Uterus (tissue), 4 donors: ENCODE measurements around the gene MYO6. TPM values are rescaled to one million over a fixed set of nuclear protein-coding genes. Genes with fewer than 3 reads are reported as not detected.
"Not testable (repeated sequence)": the region's sequence is repeated elsewhere in the genome, so short reads cannot be mapped to it uniquely, and the experiment has no call there.

Experiments
- DNase-seq, 2 donors: peaks; one replicate each; pipeline ENCODE4 v3.0.0-alpha.2; 2019 to 2020
- H3K27ac ChIP-seq, 2 donors: fragments of 200-600 bp; sonication (generic); 1 replicate in 1 of 2; 2 replicates in 1 of 2; pipeline ENCODE4 v1.5.1; 2016 to 2018
- H3K27me3 ChIP-seq, 2 donors: fragments of 200-600 bp; sonication (generic); one replicate each; pipeline ENCODE4 v1.5.1; 2018 to 2019; ENCODE audit warnings: control low read depth in 1 of 2
- H3K36me3 ChIP-seq, 2 donors: fragments of 200-600 bp; sonication (generic); one replicate each; pipeline ENCODE4 v1.5.1; 2019; ENCODE audit warnings: control low read depth in 1 of 2
- H3K4me1 ChIP-seq, 2 donors: fragments of 200-600 bp; sonication (generic); one replicate each; pipeline ENCODE4 v1.5.1; 2018 to 2019; ENCODE audit warnings: control low read depth in 1 of 2
- H3K4me3 ChIP-seq, 2 donors: fragments of 200-600 bp; sonication (generic); 1 replicate in 1 of 2; 2 replicates in 1 of 2; pipeline ENCODE4 v1.5.1; 2018 to 2019; ENCODE audit warnings: mild to moderate bottlenecking in 1 of 2
- H3K9me3 ChIP-seq, 2 donors: fragments of 200-600 bp; sonication (generic); one replicate each; pipeline ENCODE4 v1.5.1; 2019; ENCODE audit warnings: control low read depth in 1 of 2
- CTCF ChIP-seq, 4 experiments: fragments of 200-600 bp in 2 of 4; fragments of 450-650 bp in 2 of 4; sonication (generic) in 2 of 4; IDR thresholded peaks; one replicate each; pipeline ENCODE4 v1.5.1; 2016 to 2019; ENCODE audit warnings: antibody characterized with exemption in 4 of 4, mild to moderate bottlenecking in 2 of 4, moderate library complexity in 1 of 4
- POLR2A ChIP-seq, 2 donors: fragments of 450-650 bp; IDR thresholded peaks; one replicate each; pipeline ENCODE4 v1.6.1; 2016; ENCODE audit warnings: antibody characterized with exemption in 2 of 2, mild to moderate bottlenecking in 1 of 2, moderate library complexity in 1 of 2
- intact Hi-C: fragments of 100-400 bp; cut with DNase I; formaldehyde crosslinking; loops from one replicate; pipeline ENCODE4 v1.15.1; 2023; ENCODE audit warnings: low total_unique reads
- total RNA-seq, 4 donors: library from RNA; depleted of rRNA in 3 of 4; stranded (reverse); fragments of >200 nt in 3 of 4; gene quantifications; one replicate each; pipeline versions ENCODE4 v1.1.0 to v1.2.4, GENCODE V29; 2014 to 2023
- donor health status: DM: yes; HTN: yes; CAD: no.

Gene MYO6
- total RNA-seq, 4 donors from 2014 or later = 8.2 to 25.0 (median 14.1) TPM

- H3K4me3 ChIP-seq = no peak overlapping the region
- TF ChIP-seq CTCF (IDR thresholded peaks at IDR 0.05) (no peak), POLR2A (IDR thresholded peaks at IDR 0.05) (no peak)
- H3K27me3 ChIP-seq = no peaks in the 10 kb centered on the region
- no peaks in the 10 kb centered on the region for H3K4me1 ChIP-seq
- no peak for DNase-seq
- H3K9me3 ChIP-seq = no peaks in the 10 kb centered on the region
- no peak overlapping the region for H3K27ac ChIP-seq
- intact Hi-C loops = no loop called here
- no peaks in the 10 kb centered on the region for H3K36me3 ChIP-seq
These were observed 21.8 kb upstream of the MYO6 start for GRCh38 chr6:75727206-75727605.

GRCh38 chr6:75731029-75731428 is 18.0 kb upstream of the MYO6 start:
- H3K9me3 ChIP-seq, DNase-seq, H3K4me3 ChIP-seq, H3K27ac ChIP-seq, intact Hi-C loops, H3K4me1 ChIP-seq, H3K36me3 ChIP-seq, H3K27me3 ChIP-seq: not testable (repeated sequence)

- Histone ChIP-seq H3K27me3 (no peaks in the 10 kb centered on the region), H3K4me1 (no peaks in the 10 kb centered on the region), H3K36me3 (no peaks in the 10 kb centered on the region), H3K4me3 (no peak overlapping the region), H3K27ac (no peak overlapping the region), H3K9me3 (no peaks in the 10 kb centered on the region)
- no peak for TF ChIP-seq CTCF (IDR thresholded peaks at IDR 0.05)
- TF ChIP-seq POLR2A (IDR thresholded peaks at IDR 0.05) = no peak
- no peak for DNase-seq
- intact Hi-C loops = no loop called here
These were observed 13.4 kb upstream of the MYO6 start for GRCh38 chr6:75735491-75736186.

GRCh38 chr6:75743971-75744370 is 5.1 kb upstream of the MYO6 start:
- Histone ChIP-seq H3K4me3 (no peak overlapping the region), H3K4me1 (no peaks in the 10 kb centered on the region), H3K27ac (no peak overlapping the region), H3K27me3 (no peaks in the 10 kb centered on the region), H3K9me3 (no peaks in the 10 kb centered on the region), H3K36me3 (no peaks in the 10 kb centered on the region)
- TF ChIP-seq CTCF (IDR thresholded peaks at IDR 0.05) (no peak), POLR2A (IDR thresholded peaks at IDR 0.05) (no peak)
- intact Hi-C loops = no loop called here
- no peak for DNase-seq

GRCh38 chr6:75745404-75745803 is 3.6 kb upstream of the MYO6 start:
- TF ChIP-seq POLR2A (IDR thresholded peaks at IDR 0.05) (no peak), CTCF (IDR thresholded peaks at IDR 0.05) (no peak)
- DNase-seq = no peak
- H3K9me3 ChIP-seq = no peaks in the 10 kb centered on the region
- H3K27ac ChIP-seq = no peak overlapping the region
- intact Hi-C loops = no loop called here
- no peaks in the 10 kb centered on the region for H3K36me3 ChIP-seq
- no peaks in the 10 kb centered on the region for H3K4me1 ChIP-seq
- no peak overlapping the region for H3K4me3 ChIP-seq
- H3K27me3 ChIP-seq = no peaks in the 10 kb centered on the region

GRCh38 chr6:75746221-75746620 is 2.8 kb upstream of the MYO6 start:
- TF ChIP-seq CTCF (IDR thresholded peaks at IDR 0.05) (no peak), POLR2A (IDR thresholded peaks at IDR 0.05) (no peak)
- no peak overlapping the region for H3K4me3 ChIP-seq
- H3K36me3 ChIP-seq = no peaks in the 10 kb centered on the region
- H3K27me3 ChIP-seq = no peaks in the 10 kb centered on the region
- no peaks in the 10 kb centered on the region for H3K4me1 ChIP-seq
- H3K27ac ChIP-seq = no peak overlapping the region
- DNase-seq = no peak
- intact Hi-C loops = no loop called here
- no peaks in the 10 kb centered on the region for H3K9me3 ChIP-seq
